NCI-H460 (cell line): ENCODE data around the gene CDKL4. TPM values are rescaled to one million over a fixed set of nuclear protein-coding genes. Genes with fewer than 3 reads are reported as not detected.
"Not testable (repeated sequence)": the region's sequence is repeated elsewhere in the genome, so short reads cannot be mapped to it uniquely, and the experiment has no call there.

Experiments
- DNase-seq: peaks from one replicate; pipeline ENCODE4 v3.0.0-alpha.2; 2016; ENCODE audit warnings: low read depth; ENCODE audit errors: extremely low read depth
- total RNA-seq: library from RNA; depleted of rRNA; stranded (reverse); fragments of >200 nt; shearing (Covaris generic); gene quantifications from 2 replicates; pipeline ENCODE4 v1.2.3, GENCODE V29; 2014

Gene CDKL4
- total RNA-seq, 1 experiment from 2014 or later: not detected

GRCh38 chr2:39146630-39147029, 97.1 kb downstream of the CDKL4 start:
- DNase-seq: no peak

- no peak for DNase-seq
Measured at GRCh38 chr2:39145906-39146421, 97.8 kb downstream of the CDKL4 start.

GRCh38 chr2:39144416-39144815, 99.4 kb downstream of the CDKL4 start:
- DNase-seq: no peak

GRCh38 chr2:39142904-39143605, 100.7 kb downstream of the CDKL4 start:
- no peak for DNase-seq

- no peak for DNase-seq
Measured at GRCh38 chr2:39141334-39142271, 102.2 kb downstream of the CDKL4 start.

DNA sequence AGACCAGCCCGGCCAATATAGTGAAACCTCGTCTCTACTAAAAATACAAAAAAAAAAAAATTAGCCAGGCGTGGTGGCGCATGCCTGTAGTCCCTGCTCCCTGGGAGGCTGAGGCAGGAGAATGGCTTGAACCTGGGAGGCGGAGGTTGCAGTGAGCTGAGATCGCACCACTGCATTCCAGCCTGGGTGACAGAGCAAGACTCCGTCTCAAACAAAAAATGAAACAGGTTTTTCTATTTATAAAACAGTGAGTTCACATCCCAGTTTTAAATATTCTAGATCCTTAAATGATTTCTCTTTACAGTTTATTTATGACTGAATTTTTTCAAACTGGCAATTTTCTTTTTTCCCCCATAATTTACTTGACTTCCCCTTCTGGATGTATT, 102.8 kb downstream of the CDKL4 start:
- not testable (repeated sequence) for DNase-seq

GRCh38 chr2:39140322-39140847, 103.4 kb downstream of the CDKL4 start:
- DNase-seq: no peak

DNA sequence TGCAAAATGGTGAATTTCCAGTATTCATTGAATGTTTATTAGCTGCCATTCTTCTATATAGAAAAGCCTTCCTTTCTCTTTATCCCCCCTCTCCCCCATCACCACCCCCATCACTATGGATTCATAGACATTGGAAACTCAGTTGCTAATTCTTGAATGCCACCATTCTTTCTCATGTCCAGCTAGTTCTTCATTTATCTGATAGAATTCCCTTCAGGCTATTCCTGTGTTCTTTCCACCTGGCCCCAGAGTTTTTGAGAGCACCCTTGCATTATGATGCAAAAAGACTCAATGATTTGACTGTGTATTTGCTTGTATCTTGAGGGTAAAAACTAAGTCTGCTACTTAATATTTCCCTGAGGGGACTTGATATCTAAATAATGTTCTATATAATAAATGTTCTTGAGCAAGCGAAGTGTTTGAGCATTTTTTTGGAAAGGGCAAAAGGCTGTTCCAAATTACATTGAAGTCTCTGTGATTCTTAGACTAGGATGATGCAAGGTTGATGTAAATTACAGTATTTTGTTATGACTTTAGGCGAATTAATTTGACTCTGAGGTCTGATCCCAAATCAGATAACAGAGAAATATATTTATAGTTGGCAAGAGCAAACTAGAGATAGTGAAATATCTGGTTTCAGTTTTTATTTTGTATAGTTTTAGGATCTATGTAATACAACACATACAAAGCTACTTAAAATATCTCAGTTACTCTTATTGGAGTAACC, 104.1 kb downstream of the CDKL4 start:
- no peak for DNase-seq

DNA sequence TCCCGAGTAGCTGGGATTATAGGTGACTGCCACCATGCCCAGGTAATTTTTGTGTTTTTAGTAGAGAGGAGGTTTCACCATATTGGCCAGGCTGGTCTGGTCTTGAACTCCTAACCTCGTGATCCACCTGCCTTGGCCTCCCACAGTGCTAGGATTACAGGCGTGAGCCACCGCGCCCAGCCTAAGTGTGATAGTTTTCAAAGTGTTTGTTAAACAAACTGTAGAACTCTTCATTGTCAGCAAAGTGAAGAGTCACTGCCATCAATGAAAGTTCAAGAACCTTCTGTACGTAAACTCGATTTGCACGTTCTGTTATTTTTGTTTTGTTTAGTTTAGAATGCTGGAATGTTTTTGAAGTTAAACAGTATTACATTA, 104.9 kb downstream of the CDKL4 start:
- DNase-seq: no peak

GRCh38 chr2:39138187-39138836, 105.5 kb downstream of the CDKL4 start:
- not testable (repeated sequence) for DNase-seq

- no peak for DNase-seq
Measured at GRCh38 chr2:39136799-39137198, 107.0 kb downstream of the CDKL4 start.

GRCh38 chr2:39135690-39136259, 108.0 kb downstream of the CDKL4 start:
- DNase-seq: no peak

GRCh38 chr2:39133215-39133851, 110.4 kb downstream of the CDKL4 start:
- DNase-seq: no peak

DNA sequence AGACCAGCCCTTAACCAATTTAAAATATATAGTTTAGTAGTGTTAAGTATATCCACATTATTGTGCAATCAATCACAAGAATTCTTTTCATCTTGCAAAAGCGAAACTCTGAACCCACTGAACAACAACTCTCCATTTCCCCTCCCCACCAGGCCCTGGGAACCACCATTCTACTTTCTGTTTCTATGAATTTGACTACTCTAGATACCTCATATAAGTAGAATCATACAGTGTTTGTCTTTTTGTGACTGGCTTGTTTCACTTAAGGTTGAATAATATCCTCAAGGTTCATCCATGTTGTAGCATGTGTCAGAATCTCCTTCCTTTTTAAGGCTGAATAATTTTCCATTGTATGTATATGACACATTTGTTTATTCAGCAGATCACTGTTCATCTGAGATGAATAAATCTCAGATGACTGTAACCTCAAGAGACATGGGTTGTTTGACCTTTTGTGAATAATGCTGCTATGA, 114.8 kb downstream of the CDKL4 start:
- DNase-seq: no peak

- DNase-seq: no peak
Measured at GRCh38 chr2:39127973-39128372, 115.8 kb downstream of the CDKL4 start.
